Neural cell (in vitro differentiated cells): ENCODE results near the gene H1-8.

Experiments
- CTCF ChIP-seq: fragments of 450-650 bp; IDR thresholded peaks from 2 replicates; pipeline ENCODE4 v1.5.1; 2014; ENCODE audit warnings: antibody characterized with exemption, mild to moderate bottlenecking, moderate library complexity; ENCODE audit not compliant: poor library complexity, severe bottlenecking
- EP300 ChIP-seq: fragments of 450-650 bp; conservative IDR thresholded peaks from 2 replicates; pipeline ENCODE4 v1.6.1; 2014; ENCODE audit warnings: antibody characterized with exemption, mild to moderate bottlenecking, moderate library complexity; ENCODE audit not compliant: poor library complexity, severe bottlenecking
- EZH2 ChIP-seq: fragments of 200-600, 300-800 bp; shearing (Covaris generic), sonication (generic); IDR thresholded peaks from 2 replicates; pipeline ENCODE4 v1.6.1; 2014; ENCODE audit warnings: antibody characterized with exemption, low read length, borderline replicate concordance, mild to moderate bottlenecking; ENCODE audit not compliant: insufficient read depth, poor library complexity, severe bottlenecking
- POLR2AphosphoS5 ChIP-seq: IDR thresholded peaks from 2 replicates; pipeline ENCODE4 v1.6.1; 2012
- RAD21 ChIP-seq: fragments of 450-650 bp; conservative IDR thresholded peaks from 2 replicates; pipeline ENCODE4 v1.6.1; 2014; ENCODE audit warnings: antibody characterized with exemption, mild to moderate bottlenecking, moderate library complexity
- REST ChIP-seq: IDR thresholded peaks from 2 replicates; pipeline ENCODE4 v1.6.1; 2012; ENCODE audit warnings: borderline replicate concordance

GRCh38 chr3:129573493-129573892 is 30.5 kb downstream of the H1-8 start:
- TF ChIP-seq CTCF = no peak
- no peak for TF ChIP-seq EZH2
- no peak for TF ChIP-seq REST
- TF ChIP-seq POLR2AphosphoS5 = no peak
- TF ChIP-seq EP300 = no peak
- TF ChIP-seq RAD21 = no peak
